H1 (cell line): ENCODE results near the gene LPCAT1. TPM values are rescaled to one million over a fixed set of nuclear protein-coding genes. Genes with fewer than 3 reads are reported as not detected.

ENCODE experiments used
- CTCF ChIA-PET: fragments of 300-600 bp; sonication (Branson Sonifier 250); formaldehyde crosslinking; loops from one replicate; lab custom pipeline; 2021; ENCODE audit not compliant: partially characterized antibody; lab: Charles Lee
- POLR2A ChIA-PET: fragments of 300-600 bp; sonication (Branson Sonifier 250); formaldehyde crosslinking; loops from one replicate; lab custom pipeline; 2021; ENCODE audit warnings: inconsistent platforms; ENCODE audit not compliant: partially characterized antibody; lab: Charles Lee
- DNase-seq, 2 experiments: peaks; one replicate each; pipeline versions ENCODE4 v3.0.0 to v3.0.0-alpha.2; 2010 to 2022; ENCODE audit warnings: low spot score in 2 of 2, low read depth in 1 of 2, mixed read lengths in 1 of 2
- FAIRE-seq: peaks from 2 replicates; lab custom pipeline; 2011; peaks lifted over from hg19 to GRCh38; lab: Jason Lieb, UNC
- H2AFZ ChIP-seq: 2 replicates; pipeline ENCODE4 v1.8.1; 2012; ENCODE audit warnings: low read length, inconsistent platforms
- H2AK5ac ChIP-seq: 2 replicates; pipeline ENCODE4 v1.6.1; 2013; ENCODE audit warnings: low read depth, low read length
- H2BK120ac ChIP-seq: replicated peaks from 2 replicates; pipeline ENCODE3; 2013; ENCODE audit warnings: low read depth, low read length, inconsistent platforms
- H2BK12ac ChIP-seq: 2 replicates; pipeline ENCODE4 v1.6.1; 2013; ENCODE audit warnings: low read depth, low read length
- H2BK15ac ChIP-seq: 2 replicates; pipeline ENCODE4 v1.6.1; 2013; ENCODE audit warnings: low read length
- H2BK20ac ChIP-seq: 2 replicates; pipeline ENCODE4 v1.6.1; 2013; ENCODE audit warnings: low read length
- H2BK5ac ChIP-seq: 2 replicates; pipeline ENCODE4 v1.6.1; 2013; ENCODE audit warnings: low read depth, low read length
- H3K14ac ChIP-seq: 2 replicates; pipeline ENCODE4 v1.6.1; 2013; ENCODE audit warnings: inconsistent platforms; ENCODE audit not compliant: insufficient read length
- H3K18ac ChIP-seq: 2 replicates; pipeline ENCODE4 v1.6.1; 2013; ENCODE audit warnings: low read length; ENCODE audit errors: extremely low read depth
- H3K23ac ChIP-seq: 2 replicates; pipeline ENCODE4 v1.6.1; 2013; ENCODE audit warnings: inconsistent platforms; ENCODE audit not compliant: insufficient read length
- H3K23me2 ChIP-seq: 2 replicates; pipeline ENCODE4 v1.6.1; 2013; ENCODE audit warnings: low read depth, low read length
- H3K27ac ChIP-seq: 2 replicates; pipeline ENCODE4 v1.6.1; 2011; ENCODE audit warnings: low read depth, low read length, inconsistent platforms
- H3K27me3 ChIP-seq, 4 experiments: replicated peaks in 1 of 4; 1 replicate in 1 of 4; 2 replicates in 3 of 4; pipeline versions ENCODE4 v1.6.1 to v1.8.1; 2011 to 2013; ENCODE audit warnings: low read length in 3 of 4, mild to moderate bottlenecking in 3 of 4, inconsistent platforms in 2 of 4, mixed read lengths in 2 of 4, moderate library complexity in 1 of 4; ENCODE audit not compliant: control insufficient read depth in 3 of 4, insufficient read depth in 3 of 4; ENCODE audit errors: extremely low read depth in 1 of 4
- H3K36me3 ChIP-seq, 4 experiments: 2 replicates each; pipeline versions ENCODE4 v1.6.1 to v1.8.1; 2011 to 2013; ENCODE audit warnings: mild to moderate bottlenecking in 4 of 4, low read length in 3 of 4, moderate library complexity in 2 of 4, control low read depth in 1 of 4, inconsistent platforms in 1 of 4; ENCODE audit not compliant: insufficient read depth in 4 of 4, control insufficient read depth in 2 of 4
- H3K4ac ChIP-seq: replicated peaks from 2 replicates; pipeline ENCODE3; 2013; ENCODE audit warnings: low read length, low read depth, mixed read lengths, inconsistent platforms; ENCODE audit not compliant: insufficient read length
- H3K4me1 ChIP-seq, 4 experiments: replicated peaks in 1 of 4; 1 replicate in 1 of 4; 2 replicates in 3 of 4; pipeline versions ENCODE4 v1.6.1 to v1.8.1; 2011 to 2013; ENCODE audit warnings: low read length in 3 of 4, inconsistent platforms in 2 of 4, mixed read lengths in 1 of 4; ENCODE audit not compliant: insufficient read depth in 4 of 4, control insufficient read depth in 3 of 4
- H3K4me2 ChIP-seq, 2 experiments: 2 replicates each; pipeline versions ENCODE4 v1.6.1 to v1.8.1; 2011 to 2013; ENCODE audit warnings: low read depth in 2 of 2, low read length in 2 of 2, control low read depth in 1 of 2, inconsistent platforms in 1 of 2, mild to moderate bottlenecking in 1 of 2; ENCODE audit not compliant: insufficient read depth in 1 of 2
- H3K4me3 ChIP-seq, 4 experiments: fragments of 200-600, 300-600 bp in 1 of 4; sonication (generic), shearing (Covaris generic), sonication (Bioruptor Twin) in 1 of 4; 2 replicates each; pipeline versions ENCODE4 v1.5.1 to v1.8.1; 2011 to 2016; ENCODE audit warnings: low read length in 4 of 4, low read depth in 3 of 4, control low read depth in 2 of 4, inconsistent platforms in 2 of 4, mild to moderate bottlenecking in 2 of 4, mixed read lengths in 1 of 4, moderate library complexity in 1 of 4; ENCODE audit not compliant: insufficient read depth in 2 of 4; ENCODE audit errors: extremely low read depth in 1 of 4
- H3K56ac ChIP-seq: replicated peaks from 2 replicates; pipeline ENCODE3; 2013; ENCODE audit warnings: low read depth, mild to moderate bottlenecking, mixed read lengths, low read length, inconsistent platforms; ENCODE audit not compliant: insufficient read length
- H3K79me1 ChIP-seq: 2 replicates; pipeline ENCODE4 v1.6.1; 2013; ENCODE audit warnings: low read depth, low read length, control low read depth
- H3K79me2 ChIP-seq, 2 experiments: 2 replicates each; pipeline versions ENCODE4 v1.6.1 to v1.8.1; 2012 to 2013; ENCODE audit warnings: low read length in 2 of 2, mild to moderate bottlenecking in 2 of 2, inconsistent platforms in 1 of 2; ENCODE audit not compliant: insufficient read depth in 2 of 2, control insufficient read depth in 1 of 2
- H3K9ac ChIP-seq, 4 experiments: replicated peaks in 1 of 4; 1 replicate in 1 of 4; 2 replicates in 3 of 4; pipeline versions ENCODE4 v1.6.1 to v1.8.1; 2011 to 2013; ENCODE audit warnings: low read depth in 3 of 4, low read length in 3 of 4, control low read depth in 2 of 4, mild to moderate bottlenecking in 2 of 4, moderate library complexity in 2 of 4, inconsistent platforms in 1 of 4; ENCODE audit errors: extremely low read depth in 1 of 4
- H3K9me3 ChIP-seq, 2 experiments: 2 replicates each; pipeline versions ENCODE4 v1.6.1 to v1.8.1; 2012 to 2013; ENCODE audit warnings: mild to moderate bottlenecking in 2 of 2, moderate library complexity in 2 of 2, control low read depth in 1 of 2, inconsistent platforms in 1 of 2, low read depth in 1 of 2, low read length in 1 of 2, mixed read lengths in 1 of 2; ENCODE audit not compliant: insufficient read depth in 2 of 2
- H4K20me1 ChIP-seq, 2 experiments: replicated peaks in 1 of 2; 2 replicates each; pipeline versions ENCODE3 to v1.8.1; 2011 to 2013; ENCODE audit warnings: inconsistent platforms in 2 of 2, low read length in 2 of 2, mild to moderate bottlenecking in 1 of 2; ENCODE audit not compliant: insufficient read depth in 2 of 2, control insufficient read depth in 1 of 2
- H4K5ac ChIP-seq: 2 replicates; pipeline ENCODE4 v1.6.1; 2013; ENCODE audit warnings: low read length, low read depth, mixed read lengths, inconsistent platforms; ENCODE audit not compliant: insufficient read length
- H4K8ac ChIP-seq: 2 replicates; pipeline ENCODE4 v1.8.0; 2013; ENCODE audit warnings: mild to moderate bottlenecking, moderate library complexity, low read length, inconsistent platforms; ENCODE audit not compliant: insufficient read depth; ENCODE audit errors: extremely low read depth
- H4K91ac ChIP-seq: replicated peaks from 2 replicates; pipeline ENCODE3; 2013; ENCODE audit warnings: low read length, mixed read lengths, inconsistent platforms; ENCODE audit not compliant: insufficient read length
- CBX8 ChIP-seq: fragments of 300-800, 300-1000 bp; sonication (generic); IDR thresholded peaks from 2 replicates; pipeline ENCODE4 v1.7.1; 2016; ENCODE audit warnings: low read depth, low read length, borderline replicate concordance
- CHD1 ChIP-seq: IDR thresholded peaks from 2 replicates; pipeline ENCODE4 v1.6.1; 2012; ENCODE audit warnings: low read depth, low read length, improper control_type of control experiment
- CREB1 ChIP-seq: IDR thresholded peaks from 2 replicates; pipeline ENCODE4 v1.6.1; 2012; ENCODE audit warnings: inconsistent platforms
- CTCF ChIP-seq, 3 experiments: IDR thresholded peaks; 1 replicate in 2 of 3; 2 replicates in 1 of 3; pipeline versions ENCODE4 v1.5.1 to v1.6.1; 2011; ENCODE audit warnings: low read length in 3 of 3, mild to moderate bottlenecking in 3 of 3, inconsistent platforms in 2 of 3, low read depth in 1 of 3, moderate library complexity in 1 of 3; ENCODE audit not compliant: insufficient read depth in 1 of 3; ENCODE audit errors: control extremely low read depth in 1 of 3
- EP300 ChIP-seq, 2 experiments: IDR thresholded peaks; 1 replicate in 1 of 2; 2 replicates in 1 of 2; pipeline ENCODE4 v1.6.1; 2011 to 2012; ENCODE audit warnings: low read depth in 2 of 2, low read length in 2 of 2, mild to moderate bottlenecking in 2 of 2, borderline replicate concordance in 1 of 2, inconsistent platforms in 1 of 2, moderate library complexity in 1 of 2
- EZH2 ChIP-seq: fragments of 200-600 bp; sonication (generic); IDR thresholded peaks from 2 replicates; pipeline ENCODE4 v1.7.1; 2012; ENCODE audit warnings: low read depth, mild to moderate bottlenecking, moderate library complexity, low read length, inconsistent platforms; ENCODE audit not compliant: severe bottlenecking
- GTF2F1 ChIP-seq: IDR thresholded peaks from 2 replicates; pipeline ENCODE4 v1.6.1; 2012; ENCODE audit warnings: low read depth, low read length, improper control_type of control experiment, borderline replicate concordance
- MAFK ChIP-seq: IDR thresholded peaks from 2 replicates; pipeline ENCODE4 v1.6.1; 2012; ENCODE audit warnings: low read depth, mild to moderate bottlenecking, improper control_type of control experiment, low read length
- PHF8 ChIP-seq: fragments of 200-600 bp; sonication (generic); conservative IDR thresholded peaks from 2 replicates; pipeline ENCODE4 v1.7.1; 2012; ENCODE audit warnings: low read depth, mild to moderate bottlenecking, inconsistent platforms, low read length, moderate library complexity
- WGBS, 2 experiments: shearing (Covaris generic) in 1 of 2; methylation state at CpG; one replicate each; pipeline versions ENCODE4 v1.1.6 to v1.1.7; 2013 to 2015; ENCODE audit warnings: low lambda C conversion rate in 2 of 2, mixed read lengths in 2 of 2, inconsistent platforms in 1 of 2, low coverage in 1 of 2, missing lambda C conversion rate in 1 of 2; ENCODE audit not compliant: insufficient replicate concordance in 2 of 2, insufficient coverage in 1 of 2, insufficient read length in 1 of 2; ENCODE audit errors: extremely low coverage in 1 of 2, missing lambda C conversion rate in 1 of 2; 5-methylcytosine and 5-hydroxymethylcytosine counted together
- polyA plus RNA-seq, 7 experiments: library from polyadenylated mRNA; depleted of rRNA in 3 of 7; stranded (reverse) in 5 of 7; unstranded in 2 of 7; fragments of >200 nt in 5 of 7; fragments of 200-250 nt in 2 of 7; gene quantifications; 1 replicate in 5 of 7; 2 replicates in 1 of 7; 4 replicates in 1 of 7; pipeline versions ENCODE4 v1.2.1 to v1.2.3, GENCODE V29; 2011 to 2013; ENCODE audit warnings: missing spikeins in 2 of 7, mixed read lengths in 2 of 7
- total RNA-seq: library from RNA; stranded (reverse); fragmentation: NEBNext Ultra II Directional; extraction: Animal tissue kit (Norgen Biotek cat#: 25700); gene quantifications from 2 replicates; pipeline ENCODE4 v1.2.1, GENCODE V29; 2021

LPCAT1 gene
- total and polyA plus RNA-seq, 2 of the 8 experiments (the other 6 are each of a cell fraction or from before 2014, with no cell fraction given): 107 to 260 TPM

- Histone ChIP-seq H2BK15ac (no peak overlapping the region), H2BK20ac (no peak overlapping the region), H2BK5ac (no peak overlapping the region), H3K79me2 (peaks cover 13 to 70% of the 10 kb centered on the region in 2 experiments), H3K56ac (no peak overlapping the region), H4K8ac (no peak overlapping the region), H4K20me1 (peaks cover 40 to 60% of the 10 kb centered on the region in 2 experiments), H2AK5ac (no peak overlapping the region), H2BK120ac (no peak overlapping the region), H3K4me1 (peaks cover 2 to 12% (median 6%) of the 10 kb centered on the region in 4 experiments), H2AFZ (no peak overlapping the region), H3K23me2 (no peaks in the 10 kb centered on the region), H3K27me3 (no peaks in the 10 kb centered on the region), H3K18ac (no peak overlapping the region), H3K36me3 (peaks cover 5 to 53% (median 23%) of the 10 kb centered on the region in 4 experiments), H3K4me3 (no peak overlapping the region), H4K5ac (no peak overlapping the region), H3K9ac (0 out of 7 replicates have a peak overlapping the region, but pooled peaks of 1 of the 4 experiments have one; percentile 2), H3K27ac (peak overlapping the region; percentile 23; the same call in 1 of the 2 replicates), H3K79me1 (peaks cover 34% of the 10 kb centered on the region), H3K23ac (no peak overlapping the region), H3K4ac (no peak overlapping the region), H4K91ac (no peak overlapping the region), H3K9me3 (no peaks in the 10 kb centered on the region), H2BK12ac (no peak overlapping the region), H3K4me2 (no peak overlapping the region), H3K14ac (no peak overlapping the region)
- ChIA-PET CTCF (no interaction called here), POLR2A (interaction anchor here (0.8 to 1.5 kb wide), 3 partner anchors 10 to 96 kb away, joined by 3 to 5 read pairs (median 3); no protein-coding TSS in a partner anchor)
- 92% methylated on average over 18 of the region's 18 CpGs; no CpG with 5 or more reads in 1 of the 2 experiments for WGBS, 2 experiments
- DNase-seq (no peak), FAIRE-seq (no peak)
- TF ChIP-seq GTF2F1 (no peak), PHF8 (no peak), CTCF (IDR thresholded peaks at IDR 0.05; ENCODE audit: control extremely low read depth in 1 of 3, insufficient read depth in 1 of 3, low read depth in 1 of 3, low read length in 3 of 3) (no peak), MAFK (no peak), CREB1 (no peak), CHD1 (no peak), CBX8 (no peak), EZH2 (no peak), EP300 (IDR thresholded peaks at IDR 0.05; ENCODE audit: borderline replicate concordance in 1 of 2, low read depth in 2 of 2, low read length in 2 of 2) (no peak)
Observed at GRCh38 chr5:1497795-1498622, 25.8 kb downstream of the LPCAT1 start.
